GM12872 (cell line): ENCODE data around the gene TUBB2B.

Source experiments
- TF ChIP-seq, protein P1 (sequence below): IDR thresholded peaks from 3 replicates; pipeline ENCODE4 v1.5.1; 2011; ENCODE audit warnings: low read depth, mild to moderate bottlenecking, low read length, moderate library complexity; ENCODE audit not compliant: insufficient read depth

TUBB2B gene

DNA sequence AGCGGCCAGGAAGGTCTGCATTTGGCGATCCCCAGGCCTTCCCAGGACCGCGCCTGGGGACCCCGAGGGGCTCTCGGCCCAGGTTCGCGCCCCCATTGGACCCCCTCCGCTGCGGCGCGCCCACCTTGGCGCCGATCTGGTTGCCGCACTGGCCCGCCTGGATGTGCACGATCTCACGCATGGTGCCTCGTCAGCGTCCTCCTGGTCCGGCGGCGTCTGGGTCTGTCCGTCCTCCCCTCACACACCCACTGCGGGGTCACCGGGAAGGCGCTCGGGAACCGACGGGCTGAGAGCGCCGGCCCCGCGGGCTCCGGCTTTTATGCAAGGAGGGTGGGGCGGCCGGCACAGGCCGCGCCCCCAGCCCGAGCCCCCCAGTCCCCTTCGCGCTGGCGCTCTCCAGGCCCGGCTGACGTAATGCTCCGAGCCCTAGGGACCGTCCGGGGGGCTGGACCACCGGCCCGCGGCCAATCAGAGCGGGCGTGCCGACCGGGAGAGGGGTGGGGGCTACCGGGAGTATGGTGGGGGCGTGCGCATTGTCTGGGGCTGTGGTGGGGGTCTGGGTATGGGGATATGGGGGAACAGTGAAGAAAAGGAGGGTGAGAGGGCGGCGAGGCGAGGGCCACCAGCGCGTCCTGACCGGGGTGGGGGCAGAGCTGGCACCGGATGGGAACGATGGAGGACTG lies at the start of gene TUBB2B:
TSS of gene TUBB2B (minus strand) at position 291 of the 683 bp plus-strand sequence. CDS start at position 181, 110 bp downstream.
- TF ChIP-seq, protein P1, sequence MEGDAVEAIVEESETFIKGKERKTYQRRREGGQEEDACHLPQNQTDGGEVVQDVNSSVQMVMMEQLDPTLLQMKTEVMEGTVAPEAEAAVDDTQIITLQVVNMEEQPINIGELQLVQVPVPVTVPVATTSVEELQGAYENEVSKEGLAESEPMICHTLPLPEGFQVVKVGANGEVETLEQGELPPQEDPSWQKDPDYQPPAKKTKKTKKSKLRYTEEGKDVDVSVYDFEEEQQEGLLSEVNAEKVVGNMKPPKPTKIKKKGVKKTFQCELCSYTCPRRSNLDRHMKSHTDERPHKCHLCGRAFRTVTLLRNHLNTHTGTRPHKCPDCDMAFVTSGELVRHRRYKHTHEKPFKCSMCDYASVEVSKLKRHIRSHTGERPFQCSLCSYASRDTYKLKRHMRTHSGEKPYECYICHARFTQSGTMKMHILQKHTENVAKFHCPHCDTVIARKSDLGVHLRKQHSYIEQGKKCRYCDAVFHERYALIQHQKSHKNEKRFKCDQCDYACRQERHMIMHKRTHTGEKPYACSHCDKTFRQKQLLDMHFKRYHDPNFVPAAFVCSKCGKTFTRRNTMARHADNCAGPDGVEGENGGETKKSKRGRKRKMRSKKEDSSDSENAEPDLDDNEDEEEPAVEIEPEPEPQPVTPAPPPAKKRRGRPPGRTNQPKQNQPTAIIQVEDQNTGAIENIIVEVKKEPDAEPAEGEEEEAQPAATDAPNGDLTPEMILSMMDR = no peak

DNA sequence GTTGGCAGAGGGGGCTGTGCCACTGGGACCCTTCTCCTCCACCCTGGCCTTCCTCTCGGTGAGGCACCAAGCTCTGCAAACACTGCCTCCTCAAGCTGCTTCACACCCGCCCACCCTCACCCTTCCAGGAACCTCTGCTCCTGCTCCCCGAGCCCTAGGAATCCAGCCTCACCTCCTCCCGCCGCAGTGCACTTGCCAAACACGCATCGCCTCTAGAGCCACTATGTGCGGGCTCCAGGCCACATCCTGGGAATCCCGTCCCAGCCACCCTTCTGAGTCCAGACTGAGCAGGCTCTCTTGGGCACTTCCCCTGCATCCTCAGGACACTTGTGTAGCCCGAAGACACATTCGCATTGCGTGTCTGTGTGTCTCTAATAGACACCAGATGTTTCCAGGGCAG lies 49.8 kb upstream of the TUBB2B start:
- TF ChIP-seq, protein P1 = no peak

DNA sequence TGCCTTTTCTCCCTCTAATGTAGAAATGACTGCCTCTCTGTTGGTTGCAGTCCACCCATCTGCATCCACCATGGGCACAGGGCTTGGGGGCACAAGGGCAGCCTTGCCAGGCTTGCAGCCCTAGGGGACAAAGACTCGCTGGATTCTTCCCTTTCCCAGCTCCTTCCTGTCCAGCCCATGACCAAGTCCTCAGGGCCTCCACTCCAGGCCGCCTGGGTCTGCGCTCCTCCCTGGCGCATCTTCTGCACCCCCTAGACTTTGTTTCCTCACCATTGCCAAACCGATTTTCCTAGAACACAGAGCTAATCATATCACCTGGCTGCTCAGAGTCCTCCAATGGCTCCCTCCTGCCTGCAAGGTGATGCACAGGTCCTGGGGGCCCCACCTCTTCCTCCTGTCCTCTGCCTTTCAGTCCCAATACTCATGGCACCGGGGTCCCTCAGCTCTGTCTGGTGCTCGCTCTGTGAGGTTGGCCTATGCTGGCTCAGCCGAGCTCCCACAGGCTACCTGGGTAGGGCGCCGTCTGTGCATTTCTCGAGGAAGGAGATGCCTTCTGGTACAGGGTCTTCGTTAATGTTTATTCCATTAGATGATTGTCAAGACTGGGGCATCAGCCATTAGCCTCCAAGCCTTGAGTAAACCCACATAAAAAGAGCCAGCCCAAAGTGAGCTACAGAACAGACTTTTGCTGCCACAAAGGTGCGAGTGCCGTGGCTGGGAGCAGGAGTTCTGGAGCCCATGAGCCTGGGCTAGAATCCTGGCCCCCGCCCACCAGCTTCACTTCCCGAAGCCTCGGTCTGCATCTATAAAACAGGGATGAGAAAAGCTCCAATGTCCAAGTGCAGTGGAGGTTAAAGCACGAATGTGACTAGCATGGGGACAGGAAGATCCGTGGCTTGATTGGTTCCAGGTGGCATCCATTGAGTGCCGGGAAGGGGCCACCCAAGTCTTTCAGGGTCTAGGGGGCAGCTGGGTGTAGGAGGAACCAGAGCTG lies 49.0 kb upstream of the TUBB2B start:
- TF ChIP-seq, protein P1 = no peak

DNA sequence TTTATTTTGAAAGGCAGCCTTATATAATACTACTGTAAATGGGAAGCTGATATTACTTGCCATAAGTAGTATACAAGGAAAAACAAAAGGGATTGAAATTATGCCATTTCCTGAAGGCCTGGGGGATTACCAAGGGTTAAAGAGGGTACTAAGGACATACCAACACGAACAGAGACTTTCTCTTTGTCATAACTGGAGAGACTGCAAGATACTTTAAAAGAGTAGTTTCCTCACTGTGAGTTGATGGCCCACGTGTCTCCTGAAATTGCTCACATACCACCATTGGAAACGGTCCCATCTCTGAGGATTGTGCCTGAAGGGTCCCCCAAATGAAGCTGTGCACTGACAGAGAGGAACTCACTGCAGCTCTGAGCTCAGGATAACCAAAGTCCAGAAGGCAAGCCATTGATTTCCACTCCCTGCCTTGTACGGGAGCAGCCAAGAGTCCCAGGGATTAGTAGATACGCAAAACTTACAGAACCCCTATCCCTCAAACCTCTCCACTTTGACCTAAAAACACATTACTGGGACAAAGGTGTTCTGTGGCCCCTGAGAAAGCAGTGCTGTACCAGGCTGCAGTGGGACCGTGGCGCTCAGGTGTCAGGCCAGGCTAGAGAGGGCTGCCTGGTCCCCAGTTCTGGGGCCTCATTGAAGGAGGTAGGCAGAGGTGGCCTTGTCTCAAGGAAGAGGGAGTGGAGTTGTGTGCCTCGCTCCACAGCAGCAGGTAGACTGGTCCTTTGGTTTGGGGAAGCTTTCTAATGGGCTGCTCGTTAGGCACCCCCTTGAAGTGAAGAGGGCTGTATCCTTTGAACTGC lies 46.5 kb upstream of the TUBB2B start:
- TF ChIP-seq, protein P1 = no peak

DNA sequence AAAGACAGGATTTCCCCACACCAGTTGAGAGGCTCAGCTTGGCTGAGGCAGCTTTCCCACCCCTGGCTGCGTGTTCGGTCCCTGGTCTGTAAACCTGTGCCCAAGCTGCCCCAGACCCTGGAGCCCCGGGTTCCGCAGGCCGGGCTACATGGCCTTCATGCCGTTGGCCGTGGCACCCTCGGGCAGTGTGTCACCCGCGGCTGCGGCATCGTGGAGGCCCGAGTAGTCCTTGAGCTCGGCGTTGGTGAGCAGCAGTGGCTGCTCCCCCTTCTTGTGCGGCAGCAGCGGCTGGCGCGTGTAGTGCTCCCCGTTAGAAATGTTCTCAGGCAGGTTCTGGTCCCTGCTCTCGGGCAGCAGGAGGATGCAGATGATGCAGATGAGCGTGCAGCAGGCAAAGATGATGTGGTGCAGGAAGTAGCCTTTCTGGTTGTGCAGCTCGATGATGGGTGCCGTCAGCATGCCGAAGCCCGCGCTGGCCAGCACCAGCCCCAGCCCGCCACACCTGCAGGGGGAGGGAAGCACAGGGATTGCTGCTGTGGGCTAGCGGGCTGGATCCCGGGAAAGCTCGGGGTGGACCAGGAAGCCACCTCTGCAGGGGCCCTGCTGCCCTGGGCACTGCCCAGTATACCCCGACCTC lies 45.6 kb upstream of the TUBB2B start:
- TF ChIP-seq, protein P1 = no peak

DNA sequence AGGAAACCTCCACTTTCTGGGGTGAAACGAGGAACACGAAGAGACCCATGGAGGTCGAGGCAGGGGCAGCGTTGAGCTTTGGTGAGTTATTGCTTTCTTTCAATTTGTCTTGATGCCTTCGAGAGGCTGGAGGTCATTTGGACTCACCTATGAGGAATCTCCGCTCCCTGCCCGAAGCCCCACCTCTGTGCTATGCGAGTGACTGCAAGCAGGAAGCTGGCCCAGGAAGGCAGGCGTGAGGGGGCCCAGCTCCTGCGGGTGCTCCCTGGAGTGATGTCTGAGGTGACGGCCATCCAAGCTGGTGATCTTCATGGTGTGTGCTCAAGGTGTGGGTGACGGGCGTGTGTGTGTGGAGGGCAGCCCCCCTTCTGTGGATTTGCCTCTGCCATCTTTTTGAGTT lies 44.3 kb upstream of the TUBB2B start:
- TF ChIP-seq, protein P1 = no peak
